ENCODE data around the gene SLC7A6.

The SLC7A6 gene

GRCh38 chr16:68235108-68235886 is 29.0 kb upstream of the SLC7A6 start:
- DNase-seq = no peak

- DNase-seq = no peak
These were observed 28.5 kb upstream of the SLC7A6 start, which contains the start of gene ESRP2 for GRCh38 chr16:68235887-68236136. Gene ESRP2 (minus strand): TSS chr16:68236127. CDS start chr16:68236045, 82 bp downstream.

GRCh38 chr16:68236137-68236825 is 28.0 kb upstream of the SLC7A6 start:
- peak in 1 of 2 experiments; percentile 39 for DNase-seq

GRCh38 chr16:68236826-68237242 is 27.5 kb upstream of the SLC7A6 start:
- DNase-seq = no peak

- DNase-seq = peak; percentile 95 to 97
These were observed 26.9 kb upstream of the SLC7A6 start for GRCh38 chr16:68237243-68238028.

- no peak for DNase-seq
These were observed 26.3 kb upstream of the SLC7A6 start for GRCh38 chr16:68238029-68238345.

GRCh38 chr16:68242085-68242484 is 22.2 kb upstream of the SLC7A6 start:
- DNase-seq = no peak

GRCh38 chr16:68242926-68243858 is 21.1 kb upstream of the SLC7A6 start:
- DNase-seq = no peak

- DNase-seq = no peak
These were observed 19.8 kb upstream of the SLC7A6 start for GRCh38 chr16:68244481-68244902.

- peak; percentile 98 for DNase-seq
These were observed 19.1 kb upstream of the SLC7A6 start, which contains the start of gene PLA2G15 for GRCh38 chr16:68244903-68245853. Gene PLA2G15 (plus strand): TSS chr16:68245373. CDS start chr16:68245427, 54 bp downstream.

- no peak for DNase-seq
These were observed 18.2 kb upstream of the SLC7A6 start for GRCh38 chr16:68246121-68246520.

- DNase-seq = no peak
These were observed 17.7 kb upstream of the SLC7A6 start for GRCh38 chr16:68246666-68247065.

- DNase-seq = no peak
These were observed 16.9 kb upstream of the SLC7A6 start for GRCh38 chr16:68247400-68247799.

GRCh38 chr16:68247932-68248331 is 16.4 kb upstream of the SLC7A6 start:
- no peak for DNase-seq

GRCh38 chr16:68249371-68249770 is 15.0 kb upstream of the SLC7A6 start:
- no peak for DNase-seq

- no peak for DNase-seq
These were observed 13.4 kb upstream of the SLC7A6 start for GRCh38 chr16:68250951-68251350.

GRCh38 chr16:68251832-68252231 is 12.5 kb upstream of the SLC7A6 start:
- DNase-seq = no peak

GRCh38 chr16:68252383-68252782 is 11.9 kb upstream of the SLC7A6 start:
- DNase-seq = no peak

GRCh38 chr16:68253721-68254120 is 10.6 kb upstream of the SLC7A6 start:
- no peak for DNase-seq

- DNase-seq = no peak
These were observed 8.6 kb upstream of the SLC7A6 start for GRCh38 chr16:68255712-68256111.

GRCh38 chr16:68257251-68257905 is 6.9 kb upstream of the SLC7A6 start:
- no peak for DNase-seq

All from activated CD4-positive, alpha-beta T cell treated with anti-CD3 and anti-CD28 coated beads, Interleukin-2, amount 50 U/mL, for 48 hours (primary cell).